Dendritic cell treated with granulocyte-macrophage colony-stimulating factor and Interleukin-4, amounts not matched to agents 40 ng/mL and 50 ng/mL, for 4 days (primary cell): Measurements from ENCODE around the gene HP.

Experiments used
- H3K27ac Mint-ChIP-seq: one replicate; pipeline ENCODE4 v1.8.0; 2022; ENCODE audit warnings: mild to moderate bottlenecking, mixed read lengths
- H3K27me3 Mint-ChIP-seq: one replicate; pipeline ENCODE4 v1.8.0; 2022; ENCODE audit warnings: mild to moderate bottlenecking, mixed read lengths
- H3K36me3 Mint-ChIP-seq: one replicate; pipeline ENCODE4 v1.8.0; 2022; ENCODE audit warnings: low read depth, mixed read lengths
- H3K4me1 Mint-ChIP-seq: one replicate; pipeline ENCODE4 v1.8.0; 2022; ENCODE audit warnings: low read depth, mixed read lengths
- H3K4me3 Mint-ChIP-seq: one replicate; pipeline ENCODE4 v1.8.0; 2022; ENCODE audit warnings: mild to moderate bottlenecking, moderate library complexity, mixed read lengths
- H3K9me3 Mint-ChIP-seq: one replicate; pipeline ENCODE4 v1.8.0; 2022; ENCODE audit warnings: mixed read lengths
- intact Hi-C: fragments of 100-400 bp; cut with micrococcal nuclease; formaldehyde crosslinking; loops from one replicate; pipeline ENCODE4 v1.15.0; 2022

The HP gene

GRCh38 chr16:72024862-72025382 lies 29.4 kb upstream of the HP start:
- H3K4me1 Mint-ChIP-seq = peaks cover 8% of the 10 kb centered on the region
- no peak overlapping the region for H3K27ac Mint-ChIP-seq

DNA sequence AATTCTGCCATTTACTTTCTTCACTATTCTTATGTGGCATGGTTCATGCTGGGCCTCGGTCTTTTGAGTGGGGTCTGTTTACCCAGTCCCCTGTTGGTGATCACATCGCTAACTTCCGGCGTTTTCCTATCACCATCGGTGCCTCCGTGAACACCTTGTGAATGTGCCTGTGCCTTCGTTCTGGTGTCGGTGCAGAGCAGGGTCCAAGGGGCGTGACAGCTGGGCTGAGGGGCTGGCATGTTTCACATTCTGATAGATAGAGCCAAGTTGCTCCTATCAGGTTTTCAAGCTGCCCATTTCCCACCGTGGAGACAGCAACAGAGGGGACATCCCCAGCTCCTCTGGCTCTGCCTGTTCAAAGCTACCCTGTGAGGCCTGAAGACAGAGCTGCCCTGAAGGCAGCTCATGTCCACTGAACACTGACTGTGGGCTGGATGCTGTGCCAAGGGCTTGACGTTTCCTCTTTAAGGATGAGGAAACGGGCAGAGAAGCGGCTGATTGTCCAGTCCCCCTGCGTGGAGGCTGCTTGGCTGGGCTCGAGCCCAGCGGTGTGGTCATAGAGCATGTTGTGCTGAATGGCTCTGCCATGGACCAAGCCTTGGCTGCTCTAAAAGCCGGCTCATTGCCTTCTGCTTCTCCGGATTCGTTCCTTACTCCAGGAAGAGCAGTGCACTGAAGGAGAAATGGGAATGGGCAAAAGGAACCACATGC lies 28.7 kb upstream of the HP start:
- H3K4me1 Mint-ChIP-seq = peaks cover 11% of the 10 kb centered on the region
- peaks cover 82% of the 10 kb centered on the region for H3K36me3 Mint-ChIP-seq
- H3K27ac Mint-ChIP-seq = no peak overlapping the region

More at GRCh38 chr16:72024862-72025382, 29.4 kb upstream of the HP start:
- Mint-ChIP-seq H3K36me3 (peaks cover 83% of the 10 kb centered on the region), H3K4me3 (no peak overlapping the region), H3K9me3 (no peaks in the 10 kb centered on the region), H3K27me3 (no peaks in the 10 kb centered on the region)
- intact Hi-C loops = no loop called here

GRCh38 chr16:72027669-72028378 lies 26.5 kb upstream of the HP start:
- Mint-ChIP-seq H3K27me3 (no peaks in the 10 kb centered on the region), H3K9me3 (no peaks in the 10 kb centered on the region), H3K36me3 (peaks cover 60% of the 10 kb centered on the region), H3K4me3 (no peak overlapping the region), H3K27ac (no peak overlapping the region), H3K4me1 (peaks cover 11% of the 10 kb centered on the region)
- intact Hi-C loops = no loop called here

More for the DNA sequence above, 28.7 kb upstream of the HP start:
- Mint-ChIP-seq H3K27me3 (no peaks in the 10 kb centered on the region), H3K4me3 (no peak overlapping the region), H3K9me3 (no peaks in the 10 kb centered on the region)
- intact Hi-C loops = no loop called here

GRCh38 chr16:72029567-72030271 lies 24.6 kb upstream of the HP start:
- no peak overlapping the region for H3K4me3 Mint-ChIP-seq
- intact Hi-C loops = no loop called here

DNA sequence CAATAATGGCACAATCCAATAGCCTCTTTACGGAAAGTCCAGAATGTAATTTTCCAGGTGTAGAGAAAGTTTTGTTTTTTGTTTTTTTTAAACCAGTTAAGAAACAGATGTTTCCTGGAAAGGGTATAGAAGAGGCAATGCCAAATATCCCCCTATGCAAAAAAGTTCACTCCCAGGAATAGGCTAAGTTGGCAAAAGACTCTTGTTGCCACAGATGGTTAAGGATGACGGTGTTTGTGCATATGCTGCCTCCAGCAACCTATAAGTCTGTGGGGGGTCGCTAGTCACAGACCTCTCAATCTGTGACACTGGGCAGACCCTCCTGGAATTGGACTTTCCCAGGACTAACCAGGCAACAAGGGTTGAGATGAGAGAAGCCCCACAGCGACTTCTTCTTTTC lies 20.9 kb upstream of the HP start:
- Mint-ChIP-seq H3K9me3 (no peaks in the 10 kb centered on the region), H3K4me3 (no peak overlapping the region), H3K27me3 (no peaks in the 10 kb centered on the region), H3K36me3 (peaks cover 19% of the 10 kb centered on the region), H3K27ac (no peak overlapping the region), H3K4me1 (peaks cover 11% of the 10 kb centered on the region)
- intact Hi-C loops = no loop called here

More at GRCh38 chr16:72029567-72030271, 24.6 kb upstream of the HP start:
- no peak overlapping the region for H3K27ac Mint-ChIP-seq
- peaks cover 11% of the 10 kb centered on the region for H3K4me1 Mint-ChIP-seq
- peaks cover 45% of the 10 kb centered on the region for H3K36me3 Mint-ChIP-seq
- no peaks in the 10 kb centered on the region for H3K27me3 Mint-ChIP-seq
- H3K9me3 Mint-ChIP-seq = no peaks in the 10 kb centered on the region

DNA sequence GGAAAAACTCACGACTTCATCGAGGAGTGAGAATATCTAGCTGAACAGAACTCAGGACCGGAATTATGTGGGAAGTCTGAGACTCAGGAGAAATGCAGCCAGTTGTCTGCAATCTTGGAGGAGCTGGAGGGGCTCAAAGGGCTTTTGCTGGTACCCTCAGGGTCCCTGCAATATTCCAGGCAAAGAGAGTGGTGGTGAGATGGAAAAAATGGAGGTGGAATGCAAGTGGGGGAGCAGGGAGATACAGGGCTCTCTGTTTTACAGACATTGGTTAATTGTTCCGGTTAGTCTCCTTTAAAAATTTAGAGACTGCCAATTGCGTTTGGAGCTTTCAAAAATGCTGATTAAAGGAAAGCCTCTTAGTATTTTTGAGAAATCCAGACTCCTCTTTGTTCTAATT lies 18.2 kb upstream of the HP start:
- H3K4me1 Mint-ChIP-seq = no peaks in the 10 kb centered on the region
- intact Hi-C loops = no loop called here
- H3K27me3 Mint-ChIP-seq = no peaks in the 10 kb centered on the region
- no peak overlapping the region for H3K27ac Mint-ChIP-seq
- H3K4me3 Mint-ChIP-seq = no peak overlapping the region
- no peaks in the 10 kb centered on the region for H3K9me3 Mint-ChIP-seq
- H3K36me3 Mint-ChIP-seq = peaks cover 14% of the 10 kb centered on the region

GRCh38 chr16:72042157-72042660 lies 12.1 kb upstream of the HP start:
- Mint-ChIP-seq H3K4me1 (peaks cover 7% of the 10 kb centered on the region), H3K9me3 (no peaks in the 10 kb centered on the region), H3K27me3 (no peaks in the 10 kb centered on the region), H3K27ac (no peak overlapping the region), H3K4me3 (no peak overlapping the region), H3K36me3 (peaks cover 22% of the 10 kb centered on the region)
- intact Hi-C loops = no loop called here

DNA sequence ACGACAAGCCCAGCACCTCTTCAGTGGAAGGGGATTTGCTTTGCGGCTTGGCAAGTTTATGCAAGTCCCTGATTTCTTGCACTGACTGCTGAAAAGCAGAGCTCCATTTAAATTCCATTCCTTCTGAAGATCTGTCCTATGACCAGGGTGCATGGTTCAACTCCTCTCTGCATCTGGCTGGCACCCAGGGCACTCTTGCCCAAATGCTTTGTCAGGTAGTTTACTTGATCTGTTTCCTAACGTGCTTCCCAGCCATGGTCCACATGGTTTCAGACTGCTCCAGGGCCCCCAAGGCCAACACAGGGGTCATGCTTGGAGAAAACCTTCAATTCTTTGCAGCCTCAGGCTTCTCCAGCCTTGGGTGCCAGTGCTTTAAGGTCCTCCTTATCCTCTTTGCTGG lies 11.2 kb upstream of the HP start:
- no peak overlapping the region for H3K4me3 Mint-ChIP-seq
- H3K27me3 Mint-ChIP-seq = no peaks in the 10 kb centered on the region
- intact Hi-C loops = no loop called here
- peaks cover 22% of the 10 kb centered on the region for H3K36me3 Mint-ChIP-seq
- H3K9me3 Mint-ChIP-seq = no peaks in the 10 kb centered on the region
- peaks cover 7% of the 10 kb centered on the region for H3K4me1 Mint-ChIP-seq
- H3K27ac Mint-ChIP-seq = no peak overlapping the region

DNA sequence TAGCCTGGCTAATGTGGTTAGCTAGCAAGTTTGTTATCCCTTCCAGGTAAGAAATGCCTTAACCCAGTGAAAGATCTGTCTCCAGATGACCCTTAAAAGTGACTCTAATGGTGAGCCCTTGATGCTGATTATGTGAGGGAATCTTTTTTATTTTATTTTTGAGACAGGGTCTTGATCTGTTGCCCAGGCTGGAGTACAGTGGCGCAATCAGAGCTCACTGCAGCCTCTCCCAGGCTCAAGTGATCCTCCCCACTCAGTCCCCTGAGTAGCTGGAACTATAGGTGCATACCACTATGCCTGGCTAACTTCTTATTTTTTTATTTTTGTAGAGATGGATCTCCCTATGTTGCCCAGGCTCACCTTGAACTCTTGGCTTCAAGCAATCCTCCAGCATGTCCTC lies 10.8 kb upstream of the HP start:
- intact Hi-C loops = no loop called here
- Mint-ChIP-seq H3K4me3 (no peak overlapping the region), H3K4me1 (peaks cover 7% of the 10 kb centered on the region), H3K27me3 (no peaks in the 10 kb centered on the region), H3K36me3 (peaks cover 22% of the 10 kb centered on the region), H3K27ac (no peak overlapping the region), H3K9me3 (peaks cover under 1% of the 10 kb centered on the region)

GRCh38 chr16:72044296-72044695 lies 10.0 kb upstream of the HP start:
- H3K4me3 Mint-ChIP-seq = no peak overlapping the region
- no peaks in the 10 kb centered on the region for H3K27me3 Mint-ChIP-seq
- H3K4me1 Mint-ChIP-seq = peaks cover 7% of the 10 kb centered on the region
- peaks cover 8% of the 10 kb centered on the region for H3K9me3 Mint-ChIP-seq
- no peak overlapping the region for H3K27ac Mint-ChIP-seq
- peaks cover 28% of the 10 kb centered on the region for H3K36me3 Mint-ChIP-seq
- intact Hi-C loops = no loop called here

DNA sequence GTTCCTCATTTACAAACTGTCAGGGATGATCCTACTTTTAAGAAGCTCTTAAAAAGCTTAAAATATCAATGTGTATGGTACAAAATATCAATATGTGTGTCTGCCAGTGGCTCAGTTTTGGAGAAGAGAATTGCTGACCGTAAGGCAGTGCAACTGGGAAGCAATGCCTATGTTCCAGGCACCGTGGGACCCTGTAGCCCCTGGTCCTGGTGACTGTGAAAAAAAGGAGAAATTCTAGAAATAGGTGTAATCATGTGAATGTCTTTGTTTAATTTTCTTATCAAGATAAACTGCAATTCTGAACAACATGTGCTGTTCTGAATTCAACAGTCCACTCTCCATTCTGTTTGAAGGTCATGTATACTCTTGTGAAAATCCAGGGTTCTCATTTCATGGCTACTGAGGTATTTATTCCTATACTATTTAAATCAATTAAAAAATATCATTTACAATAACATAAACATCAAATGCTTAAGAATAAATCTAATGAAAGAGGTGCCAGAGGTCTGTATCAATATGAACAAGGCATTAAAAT lies 9.4 kb upstream of the HP start:
- intact Hi-C loops = no loop called here
- Mint-ChIP-seq H3K4me1 (peaks cover 9% of the 10 kb centered on the region), H3K4me3 (no peak overlapping the region), H3K27me3 (no peaks in the 10 kb centered on the region), H3K9me3 (peaks cover 14% of the 10 kb centered on the region), H3K36me3 (peaks cover 34% of the 10 kb centered on the region), H3K27ac (no peak overlapping the region)

DNA sequence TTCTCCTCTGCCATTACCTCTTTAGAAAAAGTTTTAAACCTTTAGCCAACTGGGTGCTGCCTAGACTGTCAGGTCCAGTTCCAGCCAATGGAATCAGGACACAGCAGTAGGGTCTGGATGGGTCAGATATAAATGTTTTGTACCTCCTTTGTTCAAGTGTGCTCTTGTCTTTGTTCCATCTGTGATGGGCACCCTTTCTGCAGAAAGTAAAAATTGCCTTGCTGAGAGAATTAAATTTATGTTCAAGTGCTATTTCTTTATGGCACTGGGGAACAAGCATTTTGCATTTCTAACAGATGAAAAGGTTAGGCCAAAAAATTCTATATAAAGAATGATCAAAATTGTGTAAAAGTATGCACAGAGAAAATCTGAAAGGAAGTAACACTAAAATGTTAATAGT lies 5.2 kb upstream of the HP start:
- intact Hi-C loops = no loop called here
- H3K4me3 Mint-ChIP-seq = no peak overlapping the region
- peaks cover 33% of the 10 kb centered on the region for H3K4me1 Mint-ChIP-seq
- H3K9me3 Mint-ChIP-seq = peaks cover 19% of the 10 kb centered on the region
- no peaks in the 10 kb centered on the region for H3K27me3 Mint-ChIP-seq
- H3K36me3 Mint-ChIP-seq = peaks cover 17% of the 10 kb centered on the region
- no peak overlapping the region for H3K27ac Mint-ChIP-seq

DNA sequence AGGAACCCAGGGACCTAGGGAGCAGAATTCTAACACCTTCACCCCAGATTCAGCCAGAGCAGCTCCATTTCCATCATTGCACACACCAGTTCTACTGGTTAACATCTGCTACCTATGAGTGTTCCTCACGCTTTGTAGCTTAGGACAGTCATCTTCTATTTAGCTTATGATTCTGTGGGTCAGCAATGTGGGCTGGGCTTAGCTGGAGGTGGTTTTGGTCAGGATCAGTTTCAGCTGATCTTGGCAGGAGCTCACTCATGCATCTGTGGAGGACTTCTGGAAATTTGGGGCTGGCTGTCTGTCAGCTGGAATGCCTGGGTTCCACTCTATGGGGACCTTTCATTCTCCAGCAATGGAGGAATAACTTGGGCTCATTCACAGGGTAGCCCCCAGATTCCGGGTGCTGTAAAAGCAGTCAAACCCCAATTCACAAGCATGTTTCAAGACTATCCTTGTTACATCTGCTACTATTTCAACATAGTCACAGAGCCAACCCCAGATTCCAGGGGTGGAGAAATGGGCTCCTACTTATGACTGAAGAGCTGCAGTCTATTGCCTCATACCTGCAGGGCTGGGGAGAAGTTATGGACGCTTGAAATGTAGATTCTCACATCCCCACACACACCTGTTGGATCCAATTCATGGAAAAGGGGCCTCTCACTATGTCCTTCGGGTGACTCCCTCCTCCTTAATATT lies 3.4 kb upstream of the HP start:
- Mint-ChIP-seq H3K36me3 (peaks cover 17% of the 10 kb centered on the region), H3K27me3 (no peaks in the 10 kb centered on the region), H3K27ac (no peak overlapping the region), H3K9me3 (peaks cover 19% of the 10 kb centered on the region), H3K4me3 (no peak overlapping the region), H3K4me1 (peaks cover 50% of the 10 kb centered on the region)
- intact Hi-C loops = no loop called here
